ENCODE measurements around the gene ZIM2.

- TF ChIP-seq EZH2 (IDR thresholded peaks at IDR 0.05; ENCODE audit: insufficient read depth, low read length), result no peak
- TF ChIP-seq, protein P1, sequence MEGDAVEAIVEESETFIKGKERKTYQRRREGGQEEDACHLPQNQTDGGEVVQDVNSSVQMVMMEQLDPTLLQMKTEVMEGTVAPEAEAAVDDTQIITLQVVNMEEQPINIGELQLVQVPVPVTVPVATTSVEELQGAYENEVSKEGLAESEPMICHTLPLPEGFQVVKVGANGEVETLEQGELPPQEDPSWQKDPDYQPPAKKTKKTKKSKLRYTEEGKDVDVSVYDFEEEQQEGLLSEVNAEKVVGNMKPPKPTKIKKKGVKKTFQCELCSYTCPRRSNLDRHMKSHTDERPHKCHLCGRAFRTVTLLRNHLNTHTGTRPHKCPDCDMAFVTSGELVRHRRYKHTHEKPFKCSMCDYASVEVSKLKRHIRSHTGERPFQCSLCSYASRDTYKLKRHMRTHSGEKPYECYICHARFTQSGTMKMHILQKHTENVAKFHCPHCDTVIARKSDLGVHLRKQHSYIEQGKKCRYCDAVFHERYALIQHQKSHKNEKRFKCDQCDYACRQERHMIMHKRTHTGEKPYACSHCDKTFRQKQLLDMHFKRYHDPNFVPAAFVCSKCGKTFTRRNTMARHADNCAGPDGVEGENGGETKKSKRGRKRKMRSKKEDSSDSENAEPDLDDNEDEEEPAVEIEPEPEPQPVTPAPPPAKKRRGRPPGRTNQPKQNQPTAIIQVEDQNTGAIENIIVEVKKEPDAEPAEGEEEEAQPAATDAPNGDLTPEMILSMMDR (IDR thresholded peaks at IDR 0.05; ENCODE audit: insufficient read depth, low read depth, low read length), result no peak
Measured at GRCh38 chr19:56821675-56822074, 18.9 kb downstream of the ZIM2 start.

All from astrocyte (in vitro differentiated cells and primary cell).